GM04503 (cell line): ENCODE data around the gene LAMA2.
A peak's percentile ranks its signal among the peaks of the same experiment; 100 is the strongest.

ENCODE experiments used
- DNase-seq: peaks from one replicate; pipeline ENCODE4 v3.0.0-alpha.2; 2012; ENCODE audit warnings: low read depth

Gene LAMA2

DNA sequence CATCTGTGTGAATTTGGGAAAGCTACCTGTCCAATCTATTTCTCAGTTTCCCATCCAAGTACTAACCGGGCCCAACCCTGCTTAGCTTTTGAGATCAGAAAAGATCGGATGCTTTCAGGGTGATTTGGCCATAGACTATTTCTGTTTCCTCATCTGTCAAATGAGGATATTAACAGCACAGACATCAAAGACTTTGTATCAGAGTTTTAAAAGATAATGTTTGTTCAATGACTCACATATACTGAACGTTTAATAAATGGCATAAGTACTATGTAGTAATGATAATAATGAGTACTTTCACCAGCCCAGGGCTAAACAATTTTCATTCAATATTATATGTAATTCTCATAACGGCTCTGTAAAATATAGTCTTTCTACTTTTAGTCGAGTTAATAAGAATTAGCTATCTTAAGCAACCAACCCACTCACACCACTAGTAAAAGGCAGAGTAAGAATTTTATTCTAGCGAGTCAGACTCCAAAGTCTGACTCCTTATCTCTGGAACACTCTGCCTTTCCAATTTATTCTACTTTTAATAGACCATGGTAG, 610.5 kb downstream of the LAMA2 start:
- no peak for DNase-seq

DNA sequence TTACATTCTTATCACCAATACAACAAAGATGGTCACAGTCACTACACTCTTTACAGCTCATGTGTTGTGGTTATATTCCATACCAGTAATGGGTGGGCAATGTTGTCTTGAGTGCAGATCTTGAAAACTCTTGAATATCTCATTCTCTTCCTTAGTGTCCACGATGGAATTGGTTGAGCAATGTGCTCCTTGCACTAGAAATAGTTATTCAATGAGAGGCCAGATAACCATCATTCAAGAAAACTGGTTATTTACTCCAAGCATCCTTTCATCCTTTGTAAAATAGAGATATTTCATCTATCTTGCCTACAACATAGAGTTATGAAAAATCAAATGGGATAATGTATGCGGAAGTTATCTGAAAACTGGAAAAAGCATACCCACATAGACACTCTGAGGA, 611.2 kb downstream of the LAMA2 start:
- DNase-seq, result no peak

DNA sequence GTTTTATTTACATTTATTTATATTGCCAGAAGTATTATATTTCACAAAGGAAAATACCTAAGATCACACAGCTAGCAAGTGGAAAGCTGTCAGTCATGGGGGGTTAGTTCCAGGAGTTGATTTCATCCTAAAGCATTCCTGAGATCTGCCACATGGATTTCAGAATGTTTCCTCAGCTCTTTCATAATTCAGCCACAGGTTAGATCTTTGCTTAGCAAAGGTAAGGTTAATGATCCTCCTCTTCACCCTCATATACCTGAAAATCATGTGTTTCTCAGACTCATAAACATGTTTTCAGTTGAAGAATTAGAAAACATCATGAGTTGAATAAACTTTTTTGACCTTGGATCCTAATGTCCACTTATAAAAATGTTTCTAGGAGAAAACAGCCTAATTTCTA, 611.6 kb downstream of the LAMA2 start:
- DNase-seq, result no peak

GRCh38 chr6:129495652-129496051, 612.7 kb downstream of the LAMA2 start:
- DNase-seq, result no peak

- DNase-seq, result no peak
These were observed 614.8 kb downstream of the LAMA2 start for GRCh38 chr6:129497481-129498441.

- DNase-seq, result no peak
These were observed 615.6 kb downstream of the LAMA2 start for GRCh38 chr6:129498541-129498940.

DNA sequence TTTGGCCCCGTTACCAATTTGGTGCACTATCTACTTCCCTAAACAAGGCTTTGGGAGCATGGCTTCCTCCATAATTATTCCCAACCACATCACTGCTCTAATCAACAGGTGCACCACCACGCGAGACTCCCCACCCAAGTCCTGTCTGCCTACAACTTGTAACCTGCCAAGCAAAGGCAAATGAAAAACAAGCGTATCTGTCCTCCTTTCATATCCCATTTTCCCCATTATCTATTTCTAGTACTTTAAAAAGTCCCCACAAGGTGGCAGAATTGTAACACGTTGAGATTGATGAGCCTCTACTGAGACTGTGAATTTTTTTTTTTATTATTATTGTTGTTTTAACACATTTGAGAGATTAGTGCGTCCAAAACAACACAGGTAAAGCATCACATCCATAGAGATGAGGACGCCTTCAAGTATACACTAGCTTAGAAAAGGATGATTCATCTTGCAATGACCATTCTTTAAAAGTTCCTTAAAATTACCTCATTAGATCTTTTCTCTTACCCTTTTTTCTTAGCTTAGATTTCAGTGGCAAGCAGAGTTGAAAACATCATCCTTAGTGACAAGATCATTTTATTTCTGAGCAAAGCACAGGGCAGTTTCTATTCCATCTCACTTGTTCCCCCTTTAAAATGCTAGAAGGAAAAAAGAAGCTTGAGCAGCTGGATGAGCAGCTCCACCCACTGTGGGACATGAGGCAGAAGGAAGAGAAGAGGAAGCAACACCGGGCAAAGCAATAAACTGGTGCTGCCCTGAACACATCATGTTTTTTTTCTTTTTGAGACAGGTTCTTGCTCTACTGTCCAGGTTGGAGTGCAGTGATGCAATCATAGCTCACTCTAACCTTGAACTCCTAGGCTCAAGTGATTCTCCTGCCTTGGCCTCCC, 616.3 kb downstream of the LAMA2 start:
- DNase-seq, result no peak

DNA sequence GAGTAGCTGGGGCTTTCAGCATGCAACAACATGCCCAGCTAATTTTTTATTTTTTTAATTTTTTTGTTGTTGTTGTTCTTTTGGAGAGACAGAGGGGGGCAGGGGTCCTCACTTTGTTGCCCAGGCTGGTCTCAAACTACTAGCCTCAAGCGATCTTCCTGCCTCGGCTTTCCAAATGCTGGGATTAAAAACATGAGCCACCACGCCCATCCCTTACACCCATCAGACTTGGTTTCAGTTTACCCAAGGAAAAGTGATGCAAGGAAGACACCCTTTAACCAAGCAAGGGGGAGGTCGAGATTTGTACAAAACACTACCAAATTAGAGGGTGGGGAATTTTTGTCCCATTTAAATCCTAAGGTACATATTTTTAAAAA, 616.9 kb downstream of the LAMA2 start:
- no peak for DNase-seq

DNA sequence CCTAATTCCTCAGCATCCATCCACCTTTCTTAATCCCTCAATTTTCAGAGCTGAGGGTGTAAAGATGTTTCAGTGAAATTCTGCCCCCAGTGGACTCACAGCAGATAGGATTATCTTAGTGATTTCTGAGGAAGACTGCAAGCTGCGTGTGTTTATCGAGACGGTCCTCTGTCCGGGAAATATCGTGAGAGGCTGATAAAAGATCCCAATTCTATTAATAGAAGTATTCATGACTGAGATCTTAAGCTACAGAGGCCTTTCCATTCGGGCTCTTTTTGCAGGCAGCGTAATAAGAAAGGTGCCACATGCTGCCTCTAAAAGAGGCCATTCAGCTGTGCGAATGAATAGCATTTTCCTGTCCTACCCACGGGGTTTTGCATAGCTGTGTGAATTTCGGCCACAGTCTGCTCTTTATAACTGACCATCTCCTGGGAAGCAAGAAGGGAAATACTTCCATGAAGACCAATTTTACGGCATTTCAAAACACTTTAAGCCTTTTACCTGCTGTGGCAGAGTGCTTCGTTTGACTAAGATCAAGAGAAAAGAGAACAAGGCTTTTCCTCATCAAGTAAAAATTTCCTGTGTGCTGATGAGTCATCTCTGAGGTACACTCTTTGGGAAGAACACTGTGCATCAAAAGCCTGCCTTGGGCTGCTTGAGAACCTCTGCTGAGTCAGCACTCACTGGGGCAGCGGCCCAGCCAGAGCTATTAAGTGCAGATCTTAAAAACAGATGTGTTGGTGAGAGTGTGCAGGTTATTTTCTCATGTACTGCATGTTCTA, 618.2 kb downstream of the LAMA2 start:
- DNase-seq, result peak; percentile 60

DNA sequence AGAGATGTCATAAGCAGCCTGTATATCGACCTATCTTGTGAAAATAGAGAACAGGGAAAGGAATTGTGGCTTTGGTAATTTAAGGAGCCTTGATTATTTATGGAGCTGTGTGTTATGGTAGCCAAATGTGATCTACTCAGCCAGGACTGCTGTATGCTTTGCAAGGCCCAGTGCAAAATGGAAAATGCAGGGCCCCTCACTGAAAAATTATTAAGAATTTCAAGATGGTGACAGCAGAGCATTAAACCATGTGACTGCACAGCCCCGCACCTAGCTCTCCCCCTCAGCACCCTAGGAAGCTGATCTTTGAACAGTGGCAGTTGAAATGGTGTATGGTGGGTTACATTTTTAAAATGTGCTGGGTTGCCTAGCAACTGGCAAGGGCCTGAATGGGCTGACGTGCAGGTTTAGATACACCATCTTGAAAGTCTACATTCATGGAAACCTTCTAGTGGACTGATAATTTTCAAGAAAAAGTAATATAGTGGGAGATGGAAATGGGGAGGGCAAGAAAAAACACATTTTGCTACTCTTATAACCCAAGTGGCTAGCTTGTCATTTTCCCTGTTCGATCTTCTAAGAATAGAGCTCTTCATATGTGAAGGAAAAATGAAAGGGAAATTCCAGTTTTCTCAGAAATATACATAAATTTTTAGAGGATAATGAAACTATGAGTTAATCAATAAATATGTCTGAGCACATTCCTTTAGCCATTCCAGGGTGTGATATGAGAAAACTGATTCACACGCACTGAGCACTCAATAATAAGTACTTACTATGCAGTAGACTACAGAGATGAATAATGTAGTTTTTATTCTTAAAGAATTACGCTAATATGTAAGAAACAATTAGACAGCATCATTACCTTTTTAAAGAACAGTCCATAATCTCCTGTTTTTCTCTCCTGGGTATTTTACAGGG, 619.1 kb downstream of the LAMA2 start:
- DNase-seq, result no peak

- no peak for DNase-seq
These were observed 621.5 kb downstream of the LAMA2 start for GRCh38 chr6:129504456-129504855.

DNA sequence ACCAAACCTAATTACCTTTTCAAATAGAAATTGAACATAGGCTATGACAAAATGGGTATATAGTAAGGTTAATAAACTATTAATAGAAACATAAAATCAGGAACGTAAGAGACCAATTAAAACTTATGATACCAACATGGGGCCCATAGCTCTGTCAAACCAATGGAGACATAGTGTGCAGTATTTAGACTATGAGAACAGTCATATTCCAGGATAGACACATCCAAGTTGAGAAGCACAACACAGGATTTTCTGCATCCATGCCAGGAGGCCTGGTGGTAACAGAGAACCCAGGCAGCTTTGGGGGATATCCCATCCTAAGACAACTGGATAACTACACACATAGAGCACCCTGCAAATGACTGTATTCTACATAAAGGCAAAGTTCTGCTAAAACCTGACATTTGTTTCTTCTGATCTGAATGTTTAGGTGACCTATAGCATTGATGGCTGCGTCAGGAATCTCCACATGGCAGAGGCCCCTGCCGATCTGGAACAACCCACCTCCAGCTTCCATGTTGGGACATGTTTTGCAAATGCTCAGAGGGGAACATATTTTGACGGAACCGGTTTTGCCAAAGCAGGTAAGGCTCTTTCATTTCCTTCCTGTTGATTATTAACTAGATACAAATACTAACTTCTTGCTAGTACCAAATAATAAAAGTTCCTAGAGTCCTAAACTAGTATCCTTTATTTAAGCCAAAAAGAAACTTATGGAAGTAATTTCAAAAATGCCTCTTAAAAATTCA, 624.3 kb downstream of the LAMA2 start:
- DNase-seq, result no peak

- DNase-seq, result no peak
These were observed 624.9 kb downstream of the LAMA2 start for GRCh38 chr6:129507846-129508245.

DNA sequence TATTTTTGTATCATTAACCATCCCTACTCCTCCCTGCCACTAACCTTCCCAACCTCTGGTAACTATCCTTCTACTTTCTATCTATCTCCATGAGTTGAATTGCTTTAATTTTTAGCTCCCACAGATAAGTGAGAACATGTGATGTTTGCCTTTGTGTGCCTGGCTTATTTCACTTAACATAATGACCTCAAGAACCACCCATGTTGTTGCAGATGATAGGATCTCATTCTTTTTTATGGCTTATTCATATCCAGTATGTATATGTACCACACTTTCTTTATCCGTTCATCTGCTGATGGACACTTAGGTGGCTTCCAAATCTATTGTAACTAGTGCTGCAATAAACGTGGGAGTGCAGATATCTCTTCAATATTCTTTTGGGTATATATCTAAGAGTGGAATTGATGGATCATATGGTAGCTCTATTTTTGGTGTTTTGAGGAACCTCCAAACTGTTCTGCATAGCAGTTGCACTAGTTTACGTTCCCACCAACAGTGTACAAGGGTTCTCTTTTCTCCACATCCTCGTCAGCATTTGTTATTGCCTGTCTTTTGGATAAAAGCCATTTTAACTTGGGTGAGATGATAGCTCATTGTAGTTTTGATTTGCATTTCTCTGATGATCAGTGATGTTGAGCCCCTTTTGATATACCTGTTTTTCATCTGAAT, 625.7 kb downstream of the LAMA2 start:
- DNase-seq, result no peak

- no peak for DNase-seq
These were observed 628.0 kb downstream of the LAMA2 start for GRCh38 chr6:129510950-129511349.

DNA sequence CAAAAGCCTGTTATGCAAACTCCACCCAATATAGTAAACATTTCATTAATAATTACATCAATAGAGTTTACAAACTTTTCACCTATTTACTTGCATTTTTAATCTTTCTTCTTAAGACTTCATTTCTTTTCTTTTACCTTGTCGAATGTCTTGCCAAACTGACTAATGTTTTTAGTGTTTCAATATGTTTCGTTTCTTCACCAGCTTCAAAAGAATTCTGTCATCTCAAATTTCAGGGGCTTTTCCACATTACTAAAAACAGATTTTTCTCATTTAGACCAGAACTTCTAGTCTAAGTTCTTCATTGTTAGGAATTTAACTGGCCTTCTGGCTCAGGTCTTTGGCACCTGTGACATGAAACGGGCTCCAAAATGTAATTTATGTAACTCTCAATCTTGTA, 630.5 kb downstream of the LAMA2 start:
- no peak for DNase-seq

DNA sequence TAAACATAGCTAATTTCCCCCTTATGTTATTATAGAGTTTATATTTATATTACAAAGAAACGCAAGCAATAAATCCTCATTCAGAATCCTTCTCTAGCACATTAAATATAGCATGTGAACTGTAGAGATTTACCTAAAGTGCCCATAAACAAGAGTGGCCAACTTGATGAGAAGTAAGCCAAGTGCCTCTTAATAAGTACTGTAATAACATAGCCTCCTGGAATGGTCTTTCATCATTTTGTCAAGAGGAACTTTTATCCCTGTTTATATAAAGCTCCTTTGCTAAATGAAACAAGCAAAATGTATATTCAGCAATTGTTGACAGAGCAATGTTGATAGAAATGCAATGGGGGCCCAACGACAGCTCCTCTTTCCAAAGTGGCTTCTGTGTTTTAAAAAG, 632.1 kb downstream of the LAMA2 start:
- no peak for DNase-seq

GRCh38 chr6:129516005-129516404, 633.1 kb downstream of the LAMA2 start:
- DNase-seq, result no peak

- DNase-seq, result no peak
These were observed 633.8 kb downstream of the LAMA2 start for GRCh38 chr6:129516787-129517186.
